H1 (cell line): ENCODE data around the gene EMC7. TPM values are rescaled to one million over a fixed set of nuclear protein-coding genes. Genes with fewer than 3 reads are reported as not detected.
A peak's percentile ranks its signal among the peaks of the same experiment; 100 is the strongest.

Source experiments
- ASH2L ChIP-seq: fragments of 200-600, 300-600 bp; sonication (generic); IDR thresholded peaks from one replicate; pipeline ENCODE4 v1.7.1; 2017; ENCODE audit warnings: low read length
- CHD7 ChIP-seq: fragments of 300-600 bp; sonication (generic); IDR thresholded peaks from 2 replicates; pipeline ENCODE4 v1.7.1; 2012; ENCODE audit warnings: low read length, moderate library complexity, mild to moderate bottlenecking, inconsistent platforms; ENCODE audit not compliant: insufficient replicate concordance
- CTCF ChIP-seq, 3 experiments: IDR thresholded peaks; 1 replicate in 2 of 3; 2 replicates in 1 of 3; pipeline versions ENCODE4 v1.5.1 to v1.6.1; 2011; ENCODE audit warnings: low read length in 3 of 3, mild to moderate bottlenecking in 3 of 3, inconsistent platforms in 2 of 3, low read depth in 1 of 3, moderate library complexity in 1 of 3; ENCODE audit not compliant: insufficient read depth in 1 of 3; ENCODE audit errors: control extremely low read depth in 1 of 3
- NRF1 ChIP-seq: IDR thresholded peaks from 2 replicates; pipeline ENCODE4 v1.6.1; 2011; ENCODE audit warnings: mild to moderate bottlenecking, low read depth, low read length, improper control_type of control experiment
- RXRA ChIP-seq: IDR thresholded peaks from 2 replicates; pipeline ENCODE4 v1.6.1; 2011; ENCODE audit warnings: low read depth, mild to moderate bottlenecking, low read length, moderate library complexity; ENCODE audit not compliant: insufficient read depth
- SIRT6 ChIP-seq: IDR thresholded peaks from one replicate; pipeline ENCODE4 v1.7.1; 2012; ENCODE audit warnings: low read length, inconsistent platforms
- TAF1 ChIP-seq: IDR thresholded peaks from 2 replicates; pipeline ENCODE4 v1.6.1; 2011; ENCODE audit warnings: mild to moderate bottlenecking, low read depth, low read length
- polyA plus RNA-seq, 7 experiments: library from polyadenylated mRNA; depleted of rRNA in 3 of 7; stranded (reverse) in 5 of 7; unstranded in 2 of 7; fragments of >200 nt in 5 of 7; fragments of 200-250 nt in 2 of 7; gene quantifications; 1 replicate in 5 of 7; 2 replicates in 1 of 7; 4 replicates in 1 of 7; pipeline versions ENCODE4 v1.2.1 to v1.2.3, GENCODE V29; 2011 to 2013; ENCODE audit warnings: missing spikeins in 2 of 7, mixed read lengths in 2 of 7
- total RNA-seq: library from RNA; stranded (reverse); fragmentation: NEBNext Ultra II Directional; extraction: Animal tissue kit (Norgen Biotek cat#: 25700); gene quantifications from 2 replicates; pipeline ENCODE4 v1.2.1, GENCODE V29; 2021

The EMC7 gene
- total and polyA plus RNA-seq, 2 of the 8 experiments (the other 6 are each of a cell fraction or from before 2014, with no cell fraction given), result 29.0 to 39.0 TPM

DNA sequence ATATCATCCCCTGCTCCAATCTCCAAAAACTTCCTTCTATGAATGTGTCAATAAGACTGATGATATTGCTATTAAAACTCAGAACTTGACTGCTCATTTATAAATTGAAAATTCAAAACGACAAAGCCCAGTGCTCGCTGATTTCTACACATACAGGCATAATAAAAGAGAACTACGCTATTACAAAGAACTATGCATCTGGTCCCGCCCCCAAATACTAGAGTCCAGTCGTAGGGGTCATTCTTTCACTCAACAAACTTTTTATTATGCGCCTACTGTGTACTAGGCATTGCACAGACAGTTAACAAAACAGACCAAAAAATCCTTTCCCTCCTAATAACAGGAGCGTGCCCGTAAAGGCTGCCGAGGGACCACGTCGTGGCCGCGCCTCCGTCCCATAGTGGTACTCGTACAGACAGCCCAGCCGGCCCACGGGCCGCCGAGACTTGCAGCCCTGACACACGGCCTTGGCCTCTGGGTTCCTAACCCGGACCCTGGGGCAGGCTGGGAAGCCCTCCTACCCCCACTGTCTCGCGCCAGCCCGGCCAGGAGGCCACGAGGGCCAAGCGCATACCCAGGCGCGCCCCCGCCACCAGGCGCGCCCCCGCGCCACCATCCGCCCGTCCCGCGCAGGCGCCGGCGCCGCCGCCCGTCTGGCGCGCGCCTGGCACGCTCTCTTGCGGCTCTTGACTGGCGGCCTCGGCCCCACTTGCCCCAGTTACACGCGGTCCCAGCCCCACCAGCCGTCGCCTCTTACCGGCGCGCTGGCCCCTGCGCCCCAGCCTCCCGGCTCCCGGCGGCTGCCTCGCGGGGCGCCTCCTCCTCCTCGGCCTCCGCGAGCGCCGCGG is 63.4 kb downstream of the EMC7 start (continued):
- TF ChIP-seq CHD7, result no peak
- peak; percentile 61 for TF ChIP-seq NRF1
- TF ChIP-seq SIRT6, result no peak
- TF ChIP-seq CTCF (IDR thresholded peaks at IDR 0.05; ENCODE audit: control extremely low read depth in 1 of 3, insufficient read depth in 1 of 3, low read depth in 1 of 3, low read length in 3 of 3), result no peak
- peak; percentile 75 for TF ChIP-seq ASH2L
- TF ChIP-seq TAF1, result peak; percentile 85
- TF ChIP-seq RXRA, result no peak
